SJCRH30 (cell line): ENCODE data around the gene ATP2C1. TPM values are rescaled to one million over a fixed set of nuclear protein-coding genes. Genes with fewer than 3 reads are reported as not detected.

ENCODE experiments used
- DNase-seq, 2 experiments: peaks; one replicate each; pipeline ENCODE4 v3.0.0-alpha.2; 2015 to 2020
- H3K27ac ChIP-seq: fragments of 250-450 bp; sonication (Bioruptor Pico); 2 replicates; pipeline ENCODE4 v1.5.1; 2020; ENCODE audit warnings: mild to moderate bottlenecking, moderate library complexity
- H3K27me3 ChIP-seq: fragments of 250-450 bp; sonication (Bioruptor Pico); 2 replicates; pipeline ENCODE4 v1.5.1; 2020; ENCODE audit warnings: mild to moderate bottlenecking, moderate library complexity
- H3K36me3 ChIP-seq: fragments of 250-450 bp; sonication (Bioruptor Pico); 2 replicates; pipeline ENCODE4 v1.5.1; 2020; ENCODE audit warnings: mild to moderate bottlenecking, moderate library complexity
- H3K4me1 ChIP-seq: fragments of 250-450 bp; sonication (Bioruptor Pico); 2 replicates; pipeline ENCODE4 v1.5.1; 2020; ENCODE audit warnings: mild to moderate bottlenecking, moderate library complexity
- H3K4me3 ChIP-seq: fragments of 250-450 bp; sonication (Bioruptor Pico); 2 replicates; pipeline ENCODE4 v1.5.1; 2020; ENCODE audit warnings: mild to moderate bottlenecking, moderate library complexity
- H3K9me3 ChIP-seq: fragments of 250-450 bp; sonication (Bioruptor Pico); replicated peaks from 2 replicates; pipeline ENCODE4 v1.5.1; 2020; ENCODE audit warnings: mild to moderate bottlenecking, moderate library complexity
- total RNA-seq: library from RNA; depleted of rRNA; stranded (reverse); fragments of >200 nt; shearing (Covaris generic); gene quantifications from 2 replicates; pipeline ENCODE4 v1.2.3, GENCODE V29; 2014

The ATP2C1 gene
- total RNA-seq, 1 experiment from 2014 or later, result 40.2 TPM

DNA sequence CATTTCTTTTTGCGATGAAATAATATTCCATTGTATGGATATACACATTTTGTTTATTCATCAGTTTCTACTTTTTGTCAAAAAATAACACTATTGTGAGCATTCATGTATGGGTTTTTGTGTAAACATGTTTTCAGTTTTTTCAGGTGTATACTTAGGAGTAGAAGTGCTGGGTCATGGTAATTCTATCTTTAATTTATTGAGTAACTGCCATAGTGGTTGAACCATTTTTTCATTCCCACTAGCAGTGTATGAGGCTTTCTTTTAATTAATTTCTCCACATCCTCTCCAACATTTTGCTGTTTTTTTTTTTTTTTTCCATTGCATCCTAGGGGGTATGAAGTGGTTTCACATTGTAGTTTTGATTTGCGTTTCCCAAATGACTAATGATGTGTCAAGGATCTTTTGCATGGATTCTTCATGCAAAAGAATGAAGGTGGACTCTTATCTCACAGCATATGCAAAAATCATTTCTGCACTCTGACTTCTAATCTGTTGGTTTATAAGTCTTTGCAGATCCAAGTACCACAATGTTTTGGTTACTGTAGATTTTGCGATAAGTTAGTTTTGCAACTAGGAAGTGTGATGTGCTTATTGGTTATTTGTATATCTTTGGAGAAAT lies 12.6 kb downstream of the ATP2C1 start:
- H3K4me3 ChIP-seq, result no peak overlapping the region
- DNase-seq, result no peak
- H3K27ac ChIP-seq, result no peak overlapping the region
- no peaks in the 10 kb centered on the region for H3K9me3 ChIP-seq
- no peaks in the 10 kb centered on the region for H3K27me3 ChIP-seq
- H3K36me3 ChIP-seq, result peaks cover 6% of the 10 kb centered on the region; the same call in 1 of the 2 replicates
- H3K4me1 ChIP-seq, result no peaks in the 10 kb centered on the region

DNA sequence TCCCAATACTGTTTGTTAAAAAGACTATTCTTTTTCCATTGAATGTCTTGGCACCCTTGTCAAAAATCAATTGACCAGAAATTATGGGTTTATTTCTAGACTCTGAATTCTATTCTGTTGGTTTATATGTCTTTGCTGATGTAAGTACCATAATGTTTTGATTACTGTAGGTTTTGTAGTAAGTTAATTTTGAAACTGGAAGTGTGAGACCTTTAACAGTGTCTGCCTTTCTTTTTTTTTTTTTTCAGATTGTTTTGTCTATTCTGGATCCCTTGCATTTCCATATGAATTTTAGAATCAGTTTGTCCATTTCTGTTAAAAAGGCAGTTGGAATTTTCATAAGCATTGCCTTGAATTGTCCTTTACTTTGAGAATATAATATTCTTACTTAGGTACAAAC lies 13.6 kb downstream of the ATP2C1 start:
- H3K4me1 ChIP-seq, result no peaks in the 10 kb centered on the region
- H3K27me3 ChIP-seq, result no peaks in the 10 kb centered on the region
- no peak overlapping the region for H3K4me3 ChIP-seq
- no peaks in the 10 kb centered on the region for H3K9me3 ChIP-seq
- no peak for DNase-seq
- H3K27ac ChIP-seq, result no peak overlapping the region
- H3K36me3 ChIP-seq, result peaks cover 6% of the 10 kb centered on the region; the same call in 1 of the 2 replicates

DNA sequence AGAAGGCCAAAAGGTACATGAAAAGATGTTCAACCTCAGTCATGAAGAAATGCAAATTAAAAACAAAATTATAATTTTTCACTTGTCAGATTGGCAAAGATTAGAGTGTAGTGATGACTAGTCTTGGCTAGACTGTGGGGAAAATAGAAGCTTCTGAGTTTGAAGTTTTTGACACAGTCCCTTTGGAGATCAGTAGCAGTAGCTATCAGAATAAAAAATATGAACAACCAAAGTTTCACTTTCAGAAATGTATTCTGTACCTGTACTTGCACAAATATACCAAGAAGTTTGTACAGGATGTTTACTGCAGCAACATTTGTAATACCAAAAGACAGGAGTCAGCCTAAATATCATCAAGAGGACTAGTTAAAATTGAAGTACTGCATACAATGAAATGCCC lies 14.1 kb downstream of the ATP2C1 start:
- H3K27me3 ChIP-seq, result no peaks in the 10 kb centered on the region
- H3K4me3 ChIP-seq, result no peak overlapping the region
- H3K9me3 ChIP-seq, result no peaks in the 10 kb centered on the region
- DNase-seq, result no peak
- H3K36me3 ChIP-seq, result peaks cover 6% of the 10 kb centered on the region; the same call in 1 of the 2 replicates
- H3K27ac ChIP-seq, result no peak overlapping the region
- no peaks in the 10 kb centered on the region for H3K4me1 ChIP-seq

GRCh38 chr3:130915567-130916292 lies 21.8 kb downstream of the ATP2C1 start:
- H3K4me3 ChIP-seq, result no peak overlapping the region
- DNase-seq, result peak in 1 of 2 experiments; percentile 4
- no peaks in the 10 kb centered on the region for H3K27me3 ChIP-seq
- H3K4me1 ChIP-seq, result no peaks in the 10 kb centered on the region
- H3K9me3 ChIP-seq, result no peaks in the 10 kb centered on the region; the same call in 1 of the 2 replicates
- peaks cover 6% of the 10 kb centered on the region; the same call in 1 of the 2 replicates for H3K36me3 ChIP-seq
- no peak overlapping the region for H3K27ac ChIP-seq

- no peaks in the 10 kb centered on the region; the same call in 1 of the 2 replicates for H3K9me3 ChIP-seq
- H3K4me1 ChIP-seq, result no peaks in the 10 kb centered on the region
- no peak overlapping the region for H3K27ac ChIP-seq
- no peak for DNase-seq
- no peaks in the 10 kb centered on the region for H3K27me3 ChIP-seq
- peaks cover 6% of the 10 kb centered on the region; the same call in 1 of the 2 replicates for H3K36me3 ChIP-seq
- no peak overlapping the region for H3K4me3 ChIP-seq
Measured at GRCh38 chr3:130916507-130917167, 22.8 kb downstream of the ATP2C1 start.

DNA sequence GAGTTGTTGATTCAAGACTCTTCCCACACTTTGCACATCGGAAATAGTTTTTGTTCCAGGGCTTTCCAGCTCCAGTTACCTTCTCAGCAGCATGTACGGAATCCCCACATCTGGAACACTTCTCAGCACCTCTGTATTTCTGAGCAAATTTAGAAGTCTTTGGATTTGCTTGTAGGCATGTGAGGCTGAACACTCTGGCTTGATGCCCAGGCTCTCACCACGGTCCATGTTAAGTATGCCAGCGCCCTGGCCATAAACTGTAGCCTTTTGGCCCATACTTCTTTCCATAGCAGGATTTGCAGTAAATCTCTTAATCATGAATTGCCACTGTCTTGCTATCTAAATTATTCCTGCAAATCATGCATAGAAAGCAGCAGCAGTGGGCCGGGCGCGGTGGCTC lies 24.4 kb downstream of the ATP2C1 start:
- Histone ChIP-seq H3K9me3 (no peaks in the 10 kb centered on the region; the same call in none of the 2 replicates), H3K36me3 (peaks cover 6% of the 10 kb centered on the region; the same call in 1 of the 2 replicates), H3K4me3 (no peak overlapping the region), H3K27me3 (no peaks in the 10 kb centered on the region), H3K4me1 (no peaks in the 10 kb centered on the region), H3K27ac (no peak overlapping the region)
- no peak for DNase-seq

DNA sequence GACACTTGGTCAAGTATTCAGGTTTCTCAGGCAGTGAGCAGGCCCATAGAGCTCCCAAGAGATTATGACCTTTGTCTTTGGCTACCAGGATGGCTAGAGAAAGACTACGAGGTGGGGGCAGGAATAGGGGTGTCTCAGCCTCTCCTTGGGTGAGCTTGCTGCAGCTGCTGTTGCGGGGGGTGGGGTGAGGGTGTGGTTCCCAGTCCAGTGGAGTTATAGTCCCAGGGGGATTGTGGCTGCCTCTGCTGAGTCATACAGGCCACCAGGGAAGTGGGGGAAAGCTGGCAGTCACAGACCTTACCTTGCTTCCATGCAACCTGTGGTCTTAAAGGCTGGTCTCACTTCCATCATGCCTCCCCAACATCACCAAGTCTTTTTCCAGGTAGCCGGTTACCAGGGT lies 31.7 kb downstream of the ATP2C1 start:
- Histone ChIP-seq H3K4me3 (no peak overlapping the region), H3K27ac (no peak overlapping the region; the same call in 1 of the 2 replicates), H3K36me3 (no peaks in the 10 kb centered on the region), H3K4me1 (peaks cover 12% of the 10 kb centered on the region), H3K9me3 (peaks cover 7% of the 10 kb centered on the region), H3K27me3 (no peaks in the 10 kb centered on the region)
- DNase-seq, result peak; percentile 78 to 86

- Histone ChIP-seq H3K4me3 (no peak overlapping the region), H3K27ac (no peak overlapping the region)
Measured at GRCh38 chr3:130926504-130926903, 32.6 kb downstream of the ATP2C1 start.

DNA sequence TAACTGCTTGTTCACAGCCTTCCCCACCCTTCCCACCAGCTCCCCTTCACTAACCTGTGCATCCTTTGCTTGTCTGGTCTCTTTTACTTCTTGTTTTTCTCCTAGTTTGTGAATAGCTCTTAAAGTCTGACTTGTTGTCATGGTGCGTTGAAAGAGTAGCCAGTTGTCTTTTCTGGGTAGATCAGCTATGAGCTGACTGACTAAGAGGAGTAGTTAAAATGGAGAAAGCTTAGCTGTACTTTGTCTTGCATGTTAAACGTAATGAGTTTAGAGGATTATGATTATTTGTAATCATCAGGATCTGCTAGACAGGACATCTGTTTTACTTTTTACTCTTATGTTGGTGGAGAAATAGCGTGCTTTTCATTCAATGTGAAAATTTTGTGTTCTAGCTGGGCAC lies 35.9 kb downstream of the ATP2C1 start:
- H3K4me3 ChIP-seq, result no peak overlapping the region
- no peaks in the 10 kb centered on the region for H3K27me3 ChIP-seq
- no peak overlapping the region for H3K27ac ChIP-seq
- peaks cover 6% of the 10 kb centered on the region; the same call in 1 of the 2 replicates for H3K36me3 ChIP-seq
- DNase-seq, result no peak
- H3K9me3 ChIP-seq, result no peaks in the 10 kb centered on the region
- H3K4me1 ChIP-seq, result peaks cover 30% of the 10 kb centered on the region

More at GRCh38 chr3:130926504-130926903, 32.6 kb downstream of the ATP2C1 start:
- peaks cover 12% of the 10 kb centered on the region for H3K4me1 ChIP-seq
- H3K36me3 ChIP-seq, result 0 out of 2 replicates have a peak, but pooled peaks cover 2% of the 10 kb centered on the region
- no peaks in the 10 kb centered on the region for H3K27me3 ChIP-seq
- DNase-seq, result no peak
- H3K9me3 ChIP-seq, result peaks cover 7% of the 10 kb centered on the region

GRCh38 chr3:130932979-130933378 lies 39.1 kb downstream of the ATP2C1 start:
- DNase-seq, result no peak
- Histone ChIP-seq H3K9me3 (no peaks in the 10 kb centered on the region), H3K4me3 (no peak overlapping the region), H3K27ac (no peak overlapping the region), H3K27me3 (no peaks in the 10 kb centered on the region), H3K4me1 (peaks cover 18% of the 10 kb centered on the region), H3K36me3 (peaks cover 7% of the 10 kb centered on the region; the same call in 1 of the 2 replicates)

DNA sequence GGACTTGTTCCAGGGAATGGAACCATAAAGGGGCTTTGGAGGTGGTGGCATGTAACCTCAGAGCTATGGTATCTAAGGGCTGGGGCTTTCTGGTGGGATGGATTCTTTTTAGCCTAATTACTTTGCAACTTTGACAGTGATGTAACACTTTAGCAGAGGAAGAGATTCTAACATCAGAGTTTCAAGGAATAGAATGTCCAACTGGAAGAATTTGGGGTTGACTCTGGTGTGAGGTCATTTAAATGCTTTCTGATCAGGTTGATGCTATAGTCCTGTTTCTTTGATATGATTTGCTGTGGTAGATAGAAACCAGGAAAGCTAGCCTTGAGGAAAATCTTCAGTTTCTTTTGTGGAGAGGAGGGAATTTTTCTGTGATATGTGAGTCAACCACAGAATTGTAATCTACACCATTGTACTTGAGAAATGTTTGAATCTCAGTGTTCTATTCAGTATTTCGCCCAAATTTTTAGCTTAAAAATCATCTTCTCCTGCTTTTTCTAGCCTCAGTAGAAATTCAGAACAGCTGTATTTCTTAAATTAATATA lies 40.0 kb downstream of the ATP2C1 start:
- H3K4me1 ChIP-seq, result peaks cover 18% of the 10 kb centered on the region
- no peaks in the 10 kb centered on the region for H3K27me3 ChIP-seq
- H3K4me3 ChIP-seq, result no peak overlapping the region
- DNase-seq, result peak in 1 of 2 experiments; percentile 10
- H3K9me3 ChIP-seq, result no peaks in the 10 kb centered on the region
- H3K36me3 ChIP-seq, result peaks cover 7% of the 10 kb centered on the region; the same call in 1 of the 2 replicates
- H3K27ac ChIP-seq, result no peak overlapping the region

DNA sequence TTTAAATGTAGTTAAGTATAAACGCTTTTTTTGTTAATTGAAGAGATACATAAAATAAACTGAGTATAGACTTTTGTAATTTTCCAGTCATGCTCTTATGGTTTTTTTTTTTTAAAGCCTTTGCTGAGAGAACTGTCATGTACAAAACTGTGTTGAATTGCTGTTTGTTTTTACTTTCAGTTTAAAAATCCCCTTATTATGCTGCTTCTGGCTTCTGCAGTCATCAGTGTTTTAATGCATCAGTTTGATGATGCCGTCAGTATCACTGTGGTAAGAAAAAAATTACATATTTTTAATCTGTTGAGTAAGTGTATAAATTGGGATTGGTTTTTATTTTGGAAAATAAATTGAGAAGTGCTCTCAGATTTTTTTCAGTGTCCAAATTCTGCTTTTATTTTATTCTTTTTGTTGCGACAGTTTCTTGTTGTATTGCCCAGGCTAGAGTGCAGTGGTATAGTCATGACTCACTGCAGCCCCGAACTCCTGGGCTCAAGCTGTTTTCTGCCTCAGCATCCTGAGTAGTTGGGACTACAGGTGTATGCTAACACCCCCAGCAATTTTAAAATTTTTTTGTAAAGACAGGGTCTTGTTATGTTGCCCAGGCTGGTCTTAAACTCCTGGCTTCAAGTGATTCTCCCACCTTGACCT lies 40.7 kb downstream of the ATP2C1 start:
- H3K27me3 ChIP-seq, result no peaks in the 10 kb centered on the region
- no peaks in the 10 kb centered on the region for H3K9me3 ChIP-seq
- peaks cover 7% of the 10 kb centered on the region; the same call in 1 of the 2 replicates for H3K36me3 ChIP-seq
- H3K4me1 ChIP-seq, result peaks cover 18% of the 10 kb centered on the region
- DNase-seq, result no peak
- no peak overlapping the region for H3K27ac ChIP-seq
- H3K4me3 ChIP-seq, result no peak overlapping the region

DNA sequence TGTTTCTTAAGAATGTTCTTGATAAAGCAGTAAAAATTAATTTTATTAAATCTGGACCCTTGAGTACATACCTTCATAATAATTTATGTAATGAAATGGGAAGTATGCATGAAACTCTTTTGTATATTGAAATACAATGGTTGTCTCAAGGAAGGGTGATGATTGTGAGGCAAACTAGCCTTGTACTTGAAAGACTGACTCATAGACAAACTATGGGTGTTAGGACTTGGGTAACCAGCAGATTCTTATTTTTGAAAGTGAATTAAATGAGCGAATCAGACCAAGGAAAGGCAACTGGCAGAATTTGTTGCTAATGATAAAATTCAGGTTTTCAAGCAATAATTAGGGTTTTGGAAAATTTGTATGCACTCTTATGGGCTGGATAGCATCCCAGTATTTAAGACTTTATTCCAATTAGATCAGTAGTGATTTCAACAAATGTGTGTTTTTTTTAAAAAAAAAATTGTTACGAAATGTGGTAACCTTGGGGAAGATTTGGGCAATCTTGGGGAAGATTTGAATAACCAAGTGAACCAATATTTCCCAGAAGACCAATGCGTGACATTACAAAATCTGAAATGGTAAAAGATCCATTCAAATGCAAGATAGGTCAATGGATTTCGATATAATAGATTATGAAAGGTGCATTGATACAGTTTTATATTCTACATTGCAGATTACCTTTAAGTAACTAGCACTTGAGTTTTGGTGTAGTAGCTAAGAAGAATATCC lies 42.0 kb downstream of the ATP2C1 start:
- DNase-seq, result no peak
- Histone ChIP-seq H3K36me3 (peaks cover 9% of the 10 kb centered on the region; the same call in 1 of the 2 replicates), H3K27me3 (no peaks in the 10 kb centered on the region)

GRCh38 chr3:130939753-130940152 lies 45.9 kb downstream of the ATP2C1 start:
- H3K27ac ChIP-seq, result no peak overlapping the region
- no peak for DNase-seq
- no peaks in the 10 kb centered on the region for H3K9me3 ChIP-seq
- H3K4me1 ChIP-seq, result no peaks in the 10 kb centered on the region
- no peaks in the 10 kb centered on the region for H3K27me3 ChIP-seq
- H3K4me3 ChIP-seq, result no peak overlapping the region
- peaks cover 12% of the 10 kb centered on the region for H3K36me3 ChIP-seq

More for the DNA sequence above, 42.0 kb downstream of the ATP2C1 start:
- Histone ChIP-seq H3K27ac (no peak overlapping the region), H3K4me1 (peaks cover 18% of the 10 kb centered on the region), H3K4me3 (no peak overlapping the region), H3K9me3 (no peaks in the 10 kb centered on the region)
